ENCODE data around the gene LCE4A.

LCE4A gene

GRCh38 chr1:152728986-152729385, 21.0 kb downstream of the LCE4A start:
- TF ChIP-seq CTCF (IDR thresholded peaks at IDR 0.05; ENCODE audit: low read depth, low read length) = no peak
- no peak for DNase-seq (ENCODE audit: extremely low read depth, low read depth)

- DNase-seq (ENCODE audit: extremely low read depth, low read depth) = no peak
- TF ChIP-seq CTCF (IDR thresholded peaks at IDR 0.05; ENCODE audit: low read depth, low read length) = no peak; the same call in none of the 2 replicates
These were observed 27.7 kb downstream of the LCE4A start for GRCh38 chr1:152735648-152736047.

GRCh38 chr1:152737997-152738396, 30.0 kb downstream of the LCE4A start:
- TF ChIP-seq CTCF (IDR thresholded peaks at IDR 0.05; ENCODE audit: low read depth, low read length) = no peak
- DNase-seq (ENCODE audit: extremely low read depth, low read depth) = no peak

- TF ChIP-seq CTCF (IDR thresholded peaks at IDR 0.05; ENCODE audit: low read depth, low read length) = no peak
- DNase-seq (ENCODE audit: extremely low read depth, low read depth) = no peak
These were observed 31.9 kb downstream of the LCE4A start for GRCh38 chr1:152739841-152740240.

- TF ChIP-seq CTCF (IDR thresholded peaks at IDR 0.05; ENCODE audit: low read depth, low read length) = no peak
- DNase-seq (ENCODE audit: extremely low read depth, low read depth) = no peak
These were observed 33.7 kb downstream of the LCE4A start for GRCh38 chr1:152741656-152742055.

GRCh38 chr1:152743371-152744145, 35.6 kb downstream of the LCE4A start:
- no peak for DNase-seq (ENCODE audit: extremely low read depth, low read depth)
- no peak for TF ChIP-seq CTCF (IDR thresholded peaks at IDR 0.05; ENCODE audit: low read depth, low read length)

- TF ChIP-seq CTCF (IDR thresholded peaks at IDR 0.05; ENCODE audit: low read depth, low read length) = peak; percentile 1; the same call in 1 of the 2 replicates
- no peak for DNase-seq (ENCODE audit: extremely low read depth, low read depth)
These were observed 37.3 kb downstream of the LCE4A start for GRCh38 chr1:152745289-152745704.
